HG03196 (cell line): ENCODE results near the gene PPIG.
"Not testable (repeated sequence)": the region's sequence is repeated elsewhere in the genome, so short reads cannot be mapped to it uniquely, and the experiment has no call there.

Experiments
- ATAC-seq: cut with Tn5 transposase; IDR thresholded peaks from one replicate; pipeline ENCODE4 v1.9.1; 2021; ENCODE audit not compliant: unreplicated experiment

Gene PPIG

GRCh38 chr2:169662744-169663143, 78.6 kb downstream of the PPIG start:
- ATAC-seq: no peak

- no peak for ATAC-seq
Observed at GRCh38 chr2:169663247-169663646, 79.1 kb downstream of the PPIG start.

DNA sequence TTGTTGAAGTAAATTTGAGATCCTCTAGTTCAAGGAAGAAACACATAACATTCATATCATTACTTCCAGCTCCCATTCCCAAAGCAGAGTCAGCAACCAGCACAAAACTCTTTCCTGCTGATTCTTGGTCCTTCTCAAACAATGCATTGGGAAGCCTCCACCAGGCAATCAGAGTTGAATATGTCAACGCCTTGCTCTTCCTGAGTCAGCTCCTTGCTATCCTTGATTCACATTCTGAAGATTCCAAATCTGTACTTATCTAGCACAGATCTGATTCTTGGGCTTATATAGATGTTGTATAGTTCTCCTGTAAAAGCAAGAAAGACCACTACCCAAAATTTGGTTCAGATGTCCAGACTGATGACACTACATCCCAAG, 80.4 kb downstream of the PPIG start:
- ATAC-seq: no peak

DNA sequence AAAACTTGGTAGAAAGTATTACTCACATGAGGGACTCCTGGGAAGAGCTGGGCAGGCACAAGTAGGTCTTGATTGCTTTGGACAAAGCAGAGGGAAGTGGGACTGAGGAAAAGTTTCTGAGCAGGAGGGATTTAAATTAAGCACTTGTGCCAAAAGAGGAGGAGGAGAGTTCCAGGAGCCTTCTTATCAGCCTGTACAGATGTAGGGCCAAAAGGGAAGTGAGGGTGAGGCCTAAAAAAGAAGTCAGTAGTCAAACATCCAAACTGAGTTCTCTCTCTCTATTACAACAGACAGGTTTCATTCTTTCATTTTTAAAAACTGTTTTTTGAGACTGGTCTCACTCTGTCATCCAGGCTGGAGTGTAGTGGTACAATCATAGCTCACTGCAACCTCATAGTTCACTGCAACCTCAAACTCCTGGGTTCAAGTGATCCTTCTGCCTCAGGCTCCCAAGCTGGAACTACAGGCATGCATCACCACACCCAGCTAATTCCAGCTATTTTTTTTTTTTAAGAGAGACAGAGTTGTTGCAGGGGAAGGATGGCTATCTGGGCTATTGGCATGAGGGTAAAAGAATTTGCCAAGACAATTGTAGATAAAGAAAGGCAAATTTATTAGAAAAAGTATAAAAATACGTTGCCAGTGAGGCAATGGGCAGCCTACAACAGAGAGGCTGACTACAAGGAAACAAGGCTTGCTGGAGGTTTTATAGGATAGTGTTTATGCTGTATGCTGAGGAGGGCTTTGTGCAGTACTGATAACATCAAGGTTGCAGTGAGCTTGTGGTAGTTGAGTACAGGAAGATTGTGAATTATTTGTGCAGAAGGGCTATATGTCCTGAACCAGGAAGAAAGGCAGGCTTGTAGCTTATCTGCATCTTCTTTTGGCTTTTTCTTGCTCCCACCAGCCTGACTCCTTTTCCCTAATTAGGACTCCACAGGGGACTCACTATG, 81.1 kb downstream of the PPIG start:
- no peak for ATAC-seq

DNA sequence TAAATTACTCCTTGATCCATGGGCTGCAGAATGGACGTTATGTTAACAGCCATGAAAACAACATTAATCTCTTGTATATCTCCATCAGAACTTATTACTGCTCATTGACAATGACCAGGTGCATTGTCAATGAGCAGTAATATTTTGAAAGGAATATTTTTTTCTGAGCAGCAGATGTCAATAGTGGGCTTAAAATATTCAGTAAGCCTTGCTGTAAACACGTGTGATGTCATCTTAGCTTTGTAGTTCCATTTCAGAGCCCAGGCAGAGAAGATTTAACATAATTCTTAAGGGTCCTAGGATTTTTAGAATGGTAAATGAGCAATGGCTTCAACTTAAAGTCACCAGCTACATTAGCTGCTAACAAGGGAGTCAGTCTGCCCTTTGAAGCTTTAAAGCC, 83.4 kb downstream of the PPIG start:
- no peak for ATAC-seq

DNA sequence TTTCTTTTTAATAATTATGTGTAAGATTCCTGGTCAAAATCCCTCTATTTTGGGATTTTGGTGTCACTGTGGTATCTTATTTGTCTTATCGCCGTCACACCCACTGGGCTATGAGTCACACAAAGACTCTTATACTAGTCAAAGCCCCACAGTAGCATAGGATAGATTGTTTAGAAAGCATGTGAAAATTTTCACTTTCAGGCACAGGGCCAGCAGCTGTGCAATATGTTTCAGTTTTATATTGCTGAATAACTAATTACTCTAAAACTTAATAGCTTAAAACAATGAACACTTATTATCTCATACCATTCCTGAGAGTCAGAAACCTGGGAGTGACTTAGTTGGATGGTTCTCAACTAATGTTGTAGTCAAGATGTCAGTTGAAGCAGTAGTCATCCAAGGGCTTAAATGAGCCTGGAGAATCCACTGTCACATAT, 86.1 kb downstream of the PPIG start:
- ATAC-seq: peak; percentile 58

GRCh38 chr2:169670937-169671336, 86.8 kb downstream of the PPIG start:
- no peak for ATAC-seq

DNA sequence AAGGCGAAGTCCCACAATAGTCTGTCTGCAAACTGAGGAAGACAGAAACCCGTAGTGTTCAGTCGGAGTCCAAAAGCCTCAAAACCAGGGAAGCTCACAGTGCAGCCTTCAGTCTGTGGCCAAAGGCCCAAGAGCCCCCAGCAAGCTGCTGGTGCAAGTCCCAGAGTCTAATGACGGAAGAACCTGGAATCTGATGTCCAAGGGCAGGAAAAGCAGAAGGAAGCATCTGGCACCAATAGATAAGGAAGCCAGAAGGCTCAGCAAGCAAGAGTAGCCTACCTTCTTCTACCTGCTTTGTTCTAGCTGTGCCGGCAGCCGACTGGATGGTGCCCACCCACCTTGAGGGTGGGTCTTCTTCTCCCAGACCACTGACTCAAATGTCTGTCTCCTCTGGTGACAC, 88.3 kb downstream of the PPIG start:
- ATAC-seq: no peak

- ATAC-seq: no peak
Observed at GRCh38 chr2:169673106-169673505, 89.0 kb downstream of the PPIG start.

- no peak for ATAC-seq
Observed at GRCh38 chr2:169673921-169674320, 89.8 kb downstream of the PPIG start.

DNA sequence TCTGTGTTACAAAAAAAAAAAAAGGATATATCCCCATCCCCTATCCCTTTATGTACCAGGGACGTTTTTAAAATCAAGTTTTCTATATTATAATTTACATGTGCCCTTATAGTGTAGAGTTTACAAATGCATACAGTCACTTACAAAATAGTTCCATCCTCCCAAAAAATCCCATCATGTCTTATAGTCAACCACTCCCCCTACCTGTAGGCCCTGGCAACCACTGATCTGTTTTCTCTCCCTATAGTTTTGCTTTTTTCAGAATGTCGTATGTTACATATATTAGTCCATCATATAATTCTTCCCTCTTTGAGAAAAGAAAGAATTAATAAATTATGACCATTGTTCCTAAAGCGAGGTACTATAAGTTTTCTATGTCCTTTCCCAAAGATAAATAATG, 92.2 kb downstream of the PPIG start:
- ATAC-seq: no peak

DNA sequence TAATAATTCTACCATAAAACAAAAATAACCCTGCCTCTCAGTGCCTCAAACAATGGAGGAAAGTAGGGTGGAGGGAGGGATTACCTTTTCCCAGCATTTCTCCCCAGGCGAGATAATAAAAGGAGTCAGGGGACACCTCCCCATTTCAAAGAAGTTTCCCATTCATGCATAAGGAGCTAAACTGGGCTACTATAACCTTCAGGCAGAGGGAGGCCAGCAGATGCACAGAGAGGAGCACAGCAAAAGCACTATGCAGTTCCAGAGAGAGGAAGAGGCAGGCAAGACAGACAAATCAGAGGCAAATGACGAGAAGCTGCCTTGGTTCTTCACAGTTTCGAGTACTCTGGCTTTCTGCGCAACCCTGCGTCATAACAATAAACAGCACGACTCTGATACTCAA, 92.7 kb downstream of the PPIG start:
- ATAC-seq: no peak

DNA sequence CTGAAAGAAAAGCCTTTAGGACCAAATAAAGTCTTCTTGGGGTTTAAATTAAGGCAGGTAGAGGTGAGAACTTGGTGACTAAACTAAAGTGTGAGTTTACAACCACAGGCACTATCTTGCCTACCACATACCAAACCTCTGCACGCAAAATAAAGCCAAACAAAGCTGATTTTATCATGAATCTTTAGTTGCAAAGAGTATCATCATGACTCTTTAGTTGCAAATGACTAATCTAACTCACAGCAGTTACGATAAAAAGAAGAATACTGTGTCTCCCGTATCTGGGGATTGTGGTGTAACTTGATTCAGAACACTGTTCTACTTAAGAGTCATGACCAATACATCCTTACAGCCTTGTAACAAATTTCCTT, 98.9 kb downstream of the PPIG start:
- no peak for ATAC-seq

DNA sequence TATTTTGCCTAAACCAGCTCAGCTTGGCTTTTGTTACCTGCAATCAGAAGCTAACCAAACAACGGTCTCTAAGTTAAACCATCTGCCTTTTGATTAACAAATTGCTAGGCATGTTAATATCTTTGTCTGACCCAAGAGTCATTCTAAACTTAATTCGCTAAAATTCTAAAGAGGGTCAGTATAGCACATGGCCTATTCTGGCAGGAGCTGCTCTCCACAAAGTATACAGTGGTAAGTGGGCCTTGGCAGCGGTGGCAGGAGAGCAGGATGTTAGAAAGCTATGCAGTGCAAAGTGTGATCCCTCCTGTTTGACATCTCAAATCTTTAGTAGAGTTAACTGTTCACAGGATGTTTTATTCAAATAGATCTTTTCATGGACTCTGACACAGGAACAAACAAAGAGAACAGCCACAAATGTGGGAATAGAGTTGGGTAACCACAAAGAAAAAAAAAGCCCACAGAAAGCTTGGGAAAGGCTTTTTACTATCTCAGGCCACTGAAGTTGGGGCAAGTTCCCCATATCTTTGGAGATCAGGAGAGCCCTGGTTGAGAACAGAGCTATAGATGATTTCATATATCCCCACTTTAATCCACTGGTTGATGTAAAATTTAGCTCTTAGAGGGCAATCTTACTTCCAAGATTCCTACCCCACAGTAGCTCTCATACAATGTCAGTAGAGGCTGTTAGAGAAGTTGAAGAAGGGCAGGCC, 99.4 kb downstream of the PPIG start:
- ATAC-seq: no peak

GRCh38 chr2:169684135-169684565, 100.0 kb downstream of the PPIG start:
- ATAC-seq: no peak

- not testable (repeated sequence) for ATAC-seq
Observed at GRCh38 chr2:169684712-169685111, 100.6 kb downstream of the PPIG start.

DNA sequence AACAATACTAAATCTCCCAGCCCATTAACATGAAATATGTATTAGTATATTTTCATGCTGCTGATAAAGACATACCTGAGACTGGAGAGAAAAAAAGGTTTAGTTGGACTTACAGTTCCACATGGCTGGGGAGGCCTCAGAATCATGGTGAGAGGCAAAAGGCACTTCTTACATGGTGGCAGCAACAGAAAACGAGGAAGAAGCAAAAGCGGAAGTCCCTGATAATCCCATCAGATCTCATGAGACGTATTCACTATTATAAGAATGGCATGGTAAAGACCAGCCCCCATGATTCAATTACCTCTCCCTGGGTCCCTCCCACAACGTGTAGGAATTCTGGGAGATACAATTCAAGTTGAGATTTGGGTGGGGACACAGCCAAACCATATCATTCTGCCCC, 102.7 kb downstream of the PPIG start:
- ATAC-seq: not testable (repeated sequence)

DNA sequence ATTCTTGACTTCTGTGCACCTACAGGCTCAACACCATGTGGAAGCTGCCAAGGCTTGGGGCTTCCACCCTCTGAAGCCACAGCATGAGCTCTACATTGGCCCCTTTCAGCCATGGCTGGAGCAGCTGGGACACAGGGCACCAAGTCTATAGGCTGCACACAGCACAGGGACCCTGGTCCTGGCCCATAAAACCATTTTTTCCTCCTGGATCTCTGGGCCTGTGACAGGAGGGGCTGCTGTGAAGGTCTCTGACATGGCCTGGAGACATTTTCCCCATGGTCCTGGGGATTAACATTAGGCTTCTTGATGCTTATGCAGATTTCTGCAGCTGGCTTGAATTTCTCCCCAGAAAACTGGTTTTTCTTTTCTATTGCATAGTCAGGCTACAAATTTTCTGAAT, 103.8 kb downstream of the PPIG start:
- not testable (repeated sequence) for ATAC-seq

DNA sequence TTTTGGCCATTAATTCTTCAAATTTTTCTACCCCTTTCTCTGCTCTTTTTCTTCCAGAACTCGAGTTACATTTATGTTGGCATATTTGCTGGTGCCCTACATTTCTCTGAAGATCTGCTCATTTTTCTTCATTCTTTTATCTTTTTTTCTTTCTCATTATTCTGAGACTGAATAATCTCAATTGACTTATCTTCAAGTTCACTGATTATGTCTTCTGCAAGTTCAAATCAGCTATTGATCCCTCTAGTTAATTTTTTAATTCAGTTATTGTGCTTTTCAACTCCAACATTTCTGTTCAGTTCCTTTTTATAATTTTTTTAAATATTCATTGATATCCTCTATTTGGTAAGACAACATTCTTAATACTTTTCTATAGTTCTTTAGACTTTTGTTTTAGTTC, 106.8 kb downstream of the PPIG start:
- no peak for ATAC-seq
